Stimulated activated CD4-positive, alpha-beta T cell treated with anti-CD3 and anti-CD28 coated beads, Interleukin-15, amount 100 ng/mL, for 1 hour (primary cell): ENCODE results near the gene TOMM40L.

Source experiments
- DNase-seq, 2 donors: peaks; one replicate each; pipeline ENCODE4 v3.0.0-alpha.2; 2020; ENCODE audit warnings: low read depth in 1 of 2, low spot score in 1 of 2

The TOMM40L gene

GRCh38 chr1:161225534-161226319 is at the start of gene TOMM40L:
TSS of gene TOMM40L (plus strand) at chr1:161226060. CDS start at chr1:161226490, 430 bp downstream.
- DNase-seq = peak; percentile 69 to 75

GRCh38 chr1:161176468-161177111 is 49.3 kb upstream of the TOMM40L start:
- DNase-seq = no peak

- peak; percentile 92 to 98 for DNase-seq
These were observed 48.5 kb upstream of the TOMM40L start, which contains the start of gene B4GALT3 for GRCh38 chr1:161177112-161177935. TSS of gene B4GALT3 (minus strand) at chr1:161177507. CDS start at chr1:161176060, 1,447 bp downstream.

GRCh38 chr1:161177936-161178244 is 48.0 kb upstream of the TOMM40L start:
- DNase-seq = no peak

GRCh38 chr1:161179698-161180097 is 46.2 kb upstream of the TOMM40L start:
- DNase-seq = no peak

- DNase-seq = no peak
These were observed 45.2 kb upstream of the TOMM40L start for GRCh38 chr1:161180639-161181038.

- peak; percentile 31 to 36 for DNase-seq
These were observed 43.6 kb upstream of the TOMM40L start for GRCh38 chr1:161182214-161182613.

GRCh38 chr1:161185282-161185682 is 40.6 kb upstream of the TOMM40L start:
- DNase-seq = peak in 1 of 2 donors; percentile 52

GRCh38 chr1:161185732-161186311 is 40.0 kb upstream of the TOMM40L start:
- DNase-seq = no peak

- DNase-seq = no peak
These were observed 38.5 kb upstream of the TOMM40L start for GRCh38 chr1:161187311-161187710.

- DNase-seq = no peak
These were observed 37.5 kb upstream of the TOMM40L start for GRCh38 chr1:161188381-161188780.

- DNase-seq = no peak
These were observed 36.8 kb upstream of the TOMM40L start for GRCh38 chr1:161189036-161189435.

- no peak for DNase-seq
These were observed 34.8 kb upstream of the TOMM40L start for GRCh38 chr1:161190962-161191521.

GRCh38 chr1:161191971-161192370 is 33.9 kb upstream of the TOMM40L start:
- DNase-seq = no peak

GRCh38 chr1:161192476-161193465 is 33.1 kb upstream of the TOMM40L start:
- peak; percentile 28 to 46 for DNase-seq

GRCh38 chr1:161193561-161194235 is 32.2 kb upstream of the TOMM40L start:
- DNase-seq = no peak

GRCh38 chr1:161195171-161195570 is 30.7 kb upstream of the TOMM40L start:
- no peak for DNase-seq

GRCh38 chr1:161196111-161196510 is 29.7 kb upstream of the TOMM40L start:
- DNase-seq = no peak
